T-helper 1 cell treated with Interleukin-12 subunit alpha and Interleukin-12 subunit beta and Interleukin-4 antibody, amounts not matched to agents 30 μg/mL and 1 μg/mL, for 36 hours (primary cell): Measurements from ENCODE around the gene RXFP2.

Experiments
- H3K27ac Mint-ChIP-seq: one replicate; pipeline ENCODE4 v1.8.0; 2021; ENCODE audit warnings: mild to moderate bottlenecking, mixed read lengths
- H3K27me3 Mint-ChIP-seq: one replicate; pipeline ENCODE4 v1.8.0; 2021; ENCODE audit warnings: low read depth, mixed read lengths
- H3K36me3 Mint-ChIP-seq: one replicate; pipeline ENCODE4 v1.8.0; 2021; ENCODE audit warnings: low read depth, mixed read lengths
- H3K4me1 Mint-ChIP-seq: one replicate; pipeline ENCODE4 v1.8.0; 2021; ENCODE audit warnings: low read depth, mixed read lengths
- H3K4me3 Mint-ChIP-seq: one replicate; pipeline ENCODE4 v1.8.0; 2021; ENCODE audit warnings: mild to moderate bottlenecking, moderate library complexity, mixed read lengths
- H3K9me3 Mint-ChIP-seq: one replicate; pipeline ENCODE4 v1.8.0; 2021; ENCODE audit warnings: mixed read lengths

The RXFP2 gene, protein sequence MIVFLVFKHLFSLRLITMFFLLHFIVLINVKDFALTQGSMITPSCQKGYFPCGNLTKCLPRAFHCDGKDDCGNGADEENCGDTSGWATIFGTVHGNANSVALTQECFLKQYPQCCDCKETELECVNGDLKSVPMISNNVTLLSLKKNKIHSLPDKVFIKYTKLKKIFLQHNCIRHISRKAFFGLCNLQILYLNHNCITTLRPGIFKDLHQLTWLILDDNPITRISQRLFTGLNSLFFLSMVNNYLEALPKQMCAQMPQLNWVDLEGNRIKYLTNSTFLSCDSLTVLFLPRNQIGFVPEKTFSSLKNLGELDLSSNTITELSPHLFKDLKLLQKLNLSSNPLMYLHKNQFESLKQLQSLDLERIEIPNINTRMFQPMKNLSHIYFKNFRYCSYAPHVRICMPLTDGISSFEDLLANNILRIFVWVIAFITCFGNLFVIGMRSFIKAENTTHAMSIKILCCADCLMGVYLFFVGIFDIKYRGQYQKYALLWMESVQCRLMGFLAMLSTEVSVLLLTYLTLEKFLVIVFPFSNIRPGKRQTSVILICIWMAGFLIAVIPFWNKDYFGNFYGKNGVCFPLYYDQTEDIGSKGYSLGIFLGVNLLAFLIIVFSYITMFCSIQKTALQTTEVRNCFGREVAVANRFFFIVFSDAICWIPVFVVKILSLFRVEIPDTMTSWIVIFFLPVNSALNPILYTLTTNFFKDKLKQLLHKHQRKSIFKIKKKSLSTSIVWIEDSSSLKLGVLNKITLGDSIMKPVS

DNA sequence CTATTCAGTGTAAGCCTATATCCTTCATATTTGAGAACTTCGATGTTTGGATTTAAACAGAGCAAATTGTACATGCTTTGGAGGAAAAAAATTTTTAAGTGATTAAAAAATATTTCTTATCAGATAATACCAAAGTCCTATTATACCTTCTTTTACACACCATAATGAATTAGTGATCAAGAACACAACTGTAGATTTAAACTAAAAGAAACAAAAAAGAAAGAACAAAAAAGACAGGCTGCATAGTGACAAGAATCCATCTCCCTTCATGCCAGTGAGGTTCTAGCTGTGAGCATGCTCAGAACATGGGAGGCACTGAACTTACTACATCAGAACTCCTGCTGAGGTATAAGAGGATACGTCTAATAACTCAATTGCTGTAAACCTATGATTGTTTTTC lies at the start of gene RXFP2:
TSS of gene RXFP2 (plus strand) at position 301 of the 400 bp plus-strand sequence. CDS start at position 388, 87 bp downstream.
- Mint-ChIP-seq H3K9me3 (no peaks in the 10 kb centered on the region), H3K27ac (no peak within 1 kb of the TSS), H3K27me3 (peaks cover 20% of the 10 kb centered on the region), H3K36me3 (no peaks in the 10 kb centered on the region), H3K4me1 (peaks cover 2% of the 10 kb centered on the region), H3K4me3 (no peak within 1 kb of the TSS)

GRCh38 chr13:31697290-31697689 lies 42.0 kb upstream of the RXFP2 start:
- Mint-ChIP-seq H3K27me3 (no peaks in the 10 kb centered on the region), H3K36me3 (no peaks in the 10 kb centered on the region), H3K4me1 (no peaks in the 10 kb centered on the region), H3K9me3 (peaks cover 12% of the 10 kb centered on the region), H3K27ac (no peak overlapping the region), H3K4me3 (no peak overlapping the region)

- Mint-ChIP-seq H3K9me3 (peaks cover 3% of the 10 kb centered on the region), H3K4me1 (no peaks in the 10 kb centered on the region), H3K4me3 (no peak overlapping the region), H3K36me3 (no peaks in the 10 kb centered on the region), H3K27me3 (no peaks in the 10 kb centered on the region), H3K27ac (no peak overlapping the region)
Observed at GRCh38 chr13:31699650-31700049, 39.7 kb upstream of the RXFP2 start.

- H3K4me1 Mint-ChIP-seq: no peaks in the 10 kb centered on the region
- no peaks in the 10 kb centered on the region for H3K27me3 Mint-ChIP-seq
- no peak overlapping the region for H3K4me3 Mint-ChIP-seq
- H3K9me3 Mint-ChIP-seq: no peaks in the 10 kb centered on the region
- H3K36me3 Mint-ChIP-seq: no peaks in the 10 kb centered on the region
- H3K27ac Mint-ChIP-seq: no peak overlapping the region
Observed at GRCh38 chr13:31703780-31704179, 35.5 kb upstream of the RXFP2 start.

- Mint-ChIP-seq H3K4me1 (no peaks in the 10 kb centered on the region), H3K36me3 (no peaks in the 10 kb centered on the region), H3K27ac (no peak overlapping the region), H3K27me3 (no peaks in the 10 kb centered on the region), H3K4me3 (no peak overlapping the region), H3K9me3 (no peaks in the 10 kb centered on the region)
Observed at GRCh38 chr13:31706105-31706504, 33.2 kb upstream of the RXFP2 start.

DNA sequence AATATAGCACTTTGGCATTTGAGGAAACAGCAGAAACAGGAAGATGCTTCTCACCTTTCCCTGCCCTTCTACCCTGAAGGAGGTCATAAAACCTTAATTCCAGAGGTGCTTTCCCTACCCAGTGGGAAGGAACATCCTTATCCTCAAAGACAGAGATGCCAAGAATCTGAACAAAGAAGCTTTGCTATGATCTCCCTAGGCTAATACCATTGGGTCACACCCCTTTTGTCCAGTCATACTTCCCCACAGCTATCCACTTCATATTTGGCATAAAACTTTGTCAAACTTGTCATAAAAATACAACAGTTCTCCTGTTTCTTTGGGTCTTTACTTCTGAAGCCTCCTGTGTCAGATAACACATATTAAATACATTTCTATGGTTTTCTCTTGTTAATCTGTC lies 21.7 kb upstream of the RXFP2 start:
- H3K36me3 Mint-ChIP-seq: no peaks in the 10 kb centered on the region
- no peaks in the 10 kb centered on the region for H3K9me3 Mint-ChIP-seq
- no peak overlapping the region for H3K27ac Mint-ChIP-seq
- no peak overlapping the region for H3K4me3 Mint-ChIP-seq
- H3K27me3 Mint-ChIP-seq: no peaks in the 10 kb centered on the region
- H3K4me1 Mint-ChIP-seq: no peaks in the 10 kb centered on the region

GRCh38 chr13:31719214-31719613 lies 20.1 kb upstream of the RXFP2 start:
- H3K27ac Mint-ChIP-seq: no peak overlapping the region
- no peak overlapping the region for H3K4me3 Mint-ChIP-seq
- no peaks in the 10 kb centered on the region for H3K36me3 Mint-ChIP-seq
- H3K4me1 Mint-ChIP-seq: no peaks in the 10 kb centered on the region
- no peaks in the 10 kb centered on the region for H3K9me3 Mint-ChIP-seq
- no peaks in the 10 kb centered on the region for H3K27me3 Mint-ChIP-seq

- no peaks in the 10 kb centered on the region for H3K9me3 Mint-ChIP-seq
- no peak overlapping the region for H3K4me3 Mint-ChIP-seq
- no peak overlapping the region for H3K27ac Mint-ChIP-seq
- H3K27me3 Mint-ChIP-seq: no peaks in the 10 kb centered on the region
- H3K4me1 Mint-ChIP-seq: no peaks in the 10 kb centered on the region
- no peaks in the 10 kb centered on the region for H3K36me3 Mint-ChIP-seq
Observed at GRCh38 chr13:31722673-31723072, 16.7 kb upstream of the RXFP2 start.

DNA sequence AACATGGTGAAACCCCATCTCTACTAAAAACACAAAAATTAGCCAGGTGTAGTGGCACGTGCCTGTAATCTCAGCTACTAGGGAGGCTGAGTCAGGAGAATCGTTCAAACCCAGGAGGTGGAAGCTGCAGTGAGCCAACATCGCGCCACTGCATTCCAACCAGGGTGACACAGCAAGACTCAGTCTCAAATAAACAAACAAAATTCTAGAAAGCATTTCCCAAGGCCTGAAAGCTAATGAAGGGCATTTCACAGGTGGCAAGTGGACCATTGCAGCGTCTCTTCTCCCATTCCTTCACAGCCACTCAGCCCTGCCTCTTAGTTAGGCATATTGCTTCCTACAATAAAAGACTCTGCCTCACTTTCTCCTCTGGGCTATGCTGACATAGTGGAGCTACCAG lies 13.5 kb upstream of the RXFP2 start:
- Mint-ChIP-seq H3K9me3 (no peaks in the 10 kb centered on the region), H3K27ac (no peak overlapping the region), H3K36me3 (no peaks in the 10 kb centered on the region), H3K4me3 (no peak overlapping the region), H3K27me3 (no peaks in the 10 kb centered on the region), H3K4me1 (no peaks in the 10 kb centered on the region)

- no peak overlapping the region for H3K4me3 Mint-ChIP-seq
- H3K27me3 Mint-ChIP-seq: peaks cover 9% of the 10 kb centered on the region
- H3K4me1 Mint-ChIP-seq: no peaks in the 10 kb centered on the region
- H3K9me3 Mint-ChIP-seq: no peaks in the 10 kb centered on the region
- H3K36me3 Mint-ChIP-seq: no peaks in the 10 kb centered on the region
- no peak overlapping the region for H3K27ac Mint-ChIP-seq
Observed at GRCh38 chr13:31731921-31732320, 7.4 kb upstream of the RXFP2 start.

DNA sequence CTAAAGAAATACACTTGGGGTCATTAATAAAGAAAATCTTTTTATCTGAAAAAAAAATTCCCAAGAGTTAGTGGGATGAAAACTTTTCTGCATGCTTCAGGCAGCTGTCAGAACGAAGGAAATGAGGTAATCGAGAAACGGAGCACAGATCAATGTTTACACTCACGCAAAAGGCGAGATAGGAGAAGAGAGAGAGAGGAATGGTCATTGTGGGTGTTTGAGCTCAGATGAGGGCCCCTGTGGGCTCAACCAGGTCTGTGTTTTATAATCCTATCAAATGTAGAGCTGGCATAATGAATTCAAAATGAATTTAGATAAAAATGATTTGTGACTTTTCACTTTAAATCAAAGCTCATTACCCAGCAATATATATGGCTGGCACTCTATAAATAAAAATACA lies 6.3 kb upstream of the RXFP2 start:
- no peaks in the 10 kb centered on the region for H3K9me3 Mint-ChIP-seq
- H3K4me3 Mint-ChIP-seq: no peak overlapping the region
- H3K27ac Mint-ChIP-seq: no peak overlapping the region
- H3K4me1 Mint-ChIP-seq: no peaks in the 10 kb centered on the region
- peaks cover 9% of the 10 kb centered on the region for H3K27me3 Mint-ChIP-seq
- H3K36me3 Mint-ChIP-seq: no peaks in the 10 kb centered on the region

DNA sequence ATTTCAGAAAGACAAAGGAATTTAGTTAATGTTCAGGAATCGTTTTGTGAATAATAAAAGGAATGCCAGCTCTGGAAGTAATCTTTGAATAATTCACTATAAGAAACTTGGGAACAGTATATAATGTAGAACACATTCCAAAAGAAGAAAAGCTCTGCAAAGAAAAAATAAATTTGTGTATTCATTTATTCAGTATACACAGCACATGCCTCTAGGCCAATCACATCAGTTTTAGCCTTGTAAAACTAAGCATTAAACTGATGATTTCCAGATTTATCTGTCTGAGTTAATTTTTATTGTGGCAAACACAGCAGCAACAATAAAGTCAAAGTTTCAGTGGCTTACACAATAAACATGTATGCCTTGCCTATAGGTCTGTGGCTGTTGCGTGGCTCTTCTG lies 5.7 kb upstream of the RXFP2 start:
- no peak overlapping the region for H3K4me3 Mint-ChIP-seq
- H3K4me1 Mint-ChIP-seq: no peaks in the 10 kb centered on the region
- H3K36me3 Mint-ChIP-seq: no peaks in the 10 kb centered on the region
- peaks cover 11% of the 10 kb centered on the region for H3K27me3 Mint-ChIP-seq
- H3K9me3 Mint-ChIP-seq: no peaks in the 10 kb centered on the region
- H3K27ac Mint-ChIP-seq: no peak overlapping the region

DNA sequence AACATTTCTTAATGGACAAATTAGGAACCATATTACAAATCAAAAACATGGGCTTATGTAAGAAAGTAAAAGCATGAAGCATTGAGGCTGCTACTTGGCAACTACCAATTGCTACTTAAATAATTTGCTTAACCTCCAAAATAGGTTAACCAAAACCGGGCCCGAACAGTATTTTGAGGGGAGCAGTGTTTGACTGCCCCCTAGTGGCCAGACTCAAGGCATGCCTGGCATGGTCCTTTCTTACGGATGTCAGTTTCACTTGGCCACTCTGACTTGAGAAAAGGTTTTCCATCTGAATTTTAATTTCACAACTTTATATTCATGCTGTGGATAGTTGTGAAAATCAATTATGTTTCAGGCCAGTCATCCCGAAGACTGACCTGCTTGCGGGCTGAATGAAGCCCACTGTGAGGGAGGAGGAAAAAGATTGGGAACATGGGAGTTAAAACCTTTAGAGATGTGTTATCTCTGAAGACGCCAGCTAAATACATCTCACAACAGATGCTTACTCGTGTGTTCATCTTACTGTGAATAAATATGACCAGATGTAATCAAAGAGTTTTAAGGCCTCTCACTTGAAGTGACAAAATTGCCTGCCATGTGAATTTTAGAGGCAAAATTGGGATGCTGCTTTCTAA lies 2.9 kb downstream of the RXFP2 start:
- peaks cover 2% of the 10 kb centered on the region for H3K4me1 Mint-ChIP-seq
- H3K4me3 Mint-ChIP-seq: no peak overlapping the region
- no peaks in the 10 kb centered on the region for H3K36me3 Mint-ChIP-seq
- no peaks in the 10 kb centered on the region for H3K9me3 Mint-ChIP-seq
- peaks cover 16% of the 10 kb centered on the region for H3K27me3 Mint-ChIP-seq
- no peak overlapping the region for H3K27ac Mint-ChIP-seq

GRCh38 chr13:31747291-31747690 lies 8.0 kb downstream of the RXFP2 start:
- Mint-ChIP-seq H3K27me3 (peaks cover 4% of the 10 kb centered on the region), H3K4me3 (no peak overlapping the region), H3K27ac (no peak overlapping the region), H3K36me3 (no peaks in the 10 kb centered on the region), H3K9me3 (no peaks in the 10 kb centered on the region), H3K4me1 (peaks cover under 1% of the 10 kb centered on the region)

DNA sequence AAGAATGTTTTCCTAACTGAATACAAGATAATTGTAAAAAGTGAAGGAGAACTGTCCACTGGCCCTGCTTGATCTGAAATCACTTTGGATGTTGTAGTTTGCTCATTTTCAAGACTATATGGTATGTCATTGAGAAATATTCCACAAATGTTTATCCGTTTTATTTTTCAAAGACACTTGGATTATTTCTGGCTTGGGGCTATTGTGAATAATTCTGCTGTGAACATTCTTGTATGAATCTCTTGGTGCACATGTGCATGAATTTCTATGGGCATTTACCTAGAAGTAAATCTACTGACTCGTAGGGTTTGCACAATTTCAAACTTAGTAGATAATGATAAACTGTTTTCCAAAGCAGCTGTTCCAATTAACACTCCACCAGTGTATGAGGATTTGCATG lies 8.6 kb downstream of the RXFP2 start:
- Mint-ChIP-seq H3K36me3 (no peaks in the 10 kb centered on the region), H3K9me3 (no peaks in the 10 kb centered on the region), H3K27ac (no peak overlapping the region), H3K4me1 (no peaks in the 10 kb centered on the region), H3K27me3 (peaks cover 4% of the 10 kb centered on the region), H3K4me3 (no peak overlapping the region)
